Testis (tissue), 2 donors: Measurements from ENCODE around the gene ZNF764.

Source experiments
- CTCF ChIP-seq, 3 experiments: fragments of 450-650 bp in 2 of 3; fragments of 200-600 bp in 1 of 3; sonication (generic) in 1 of 3; IDR thresholded peaks; one replicate each; pipeline ENCODE4 v1.5.1; 2016 to 2019; ENCODE audit warnings: antibody characterized with exemption in 3 of 3, mild to moderate bottlenecking in 2 of 3, moderate library complexity in 1 of 3
- POLR2A ChIP-seq: fragments of 450-650 bp; IDR thresholded peaks from one replicate; pipeline ENCODE4 v1.6.1; 2017; ENCODE audit warnings: antibody characterized with exemption, mild to moderate bottlenecking, moderate library complexity

- TF ChIP-seq POLR2A (no peak), CTCF (IDR thresholded peaks at IDR 0.05) (no peak)
These were observed 47.8 kb upstream of the ZNF764 start for GRCh38 chr16:30606004-30606403.
